Measurements from ENCODE around the gene SLC5A10.

GRCh38 chr17:19011581-19011980, 59.6 kb downstream of the SLC5A10 start:
- TF ChIP-seq, protein P1, sequence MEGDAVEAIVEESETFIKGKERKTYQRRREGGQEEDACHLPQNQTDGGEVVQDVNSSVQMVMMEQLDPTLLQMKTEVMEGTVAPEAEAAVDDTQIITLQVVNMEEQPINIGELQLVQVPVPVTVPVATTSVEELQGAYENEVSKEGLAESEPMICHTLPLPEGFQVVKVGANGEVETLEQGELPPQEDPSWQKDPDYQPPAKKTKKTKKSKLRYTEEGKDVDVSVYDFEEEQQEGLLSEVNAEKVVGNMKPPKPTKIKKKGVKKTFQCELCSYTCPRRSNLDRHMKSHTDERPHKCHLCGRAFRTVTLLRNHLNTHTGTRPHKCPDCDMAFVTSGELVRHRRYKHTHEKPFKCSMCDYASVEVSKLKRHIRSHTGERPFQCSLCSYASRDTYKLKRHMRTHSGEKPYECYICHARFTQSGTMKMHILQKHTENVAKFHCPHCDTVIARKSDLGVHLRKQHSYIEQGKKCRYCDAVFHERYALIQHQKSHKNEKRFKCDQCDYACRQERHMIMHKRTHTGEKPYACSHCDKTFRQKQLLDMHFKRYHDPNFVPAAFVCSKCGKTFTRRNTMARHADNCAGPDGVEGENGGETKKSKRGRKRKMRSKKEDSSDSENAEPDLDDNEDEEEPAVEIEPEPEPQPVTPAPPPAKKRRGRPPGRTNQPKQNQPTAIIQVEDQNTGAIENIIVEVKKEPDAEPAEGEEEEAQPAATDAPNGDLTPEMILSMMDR (IDR thresholded peaks at IDR 0.05; ENCODE audit: borderline replicate concordance, extremely low read depth, low read length, poor library complexity, severe bottlenecking) = no peak
- no peak for TF ChIP-seq EZH2 (IDR thresholded peaks at IDR 0.05; ENCODE audit: borderline replicate concordance, low read depth, low read length, severe bottlenecking)

All from DND-41 (cell line).